GM12874 (cell line): ENCODE data around the gene VAMP5.

Experiments used
- TF ChIP-seq, protein P1 (sequence below): IDR thresholded peaks from 2 replicates; pipeline ENCODE4 v1.5.1; 2011; ENCODE audit warnings: low read depth, mild to moderate bottlenecking, control low read depth, low read length, moderate library complexity; ENCODE audit not compliant: insufficient read depth

The VAMP5 gene

DNA sequence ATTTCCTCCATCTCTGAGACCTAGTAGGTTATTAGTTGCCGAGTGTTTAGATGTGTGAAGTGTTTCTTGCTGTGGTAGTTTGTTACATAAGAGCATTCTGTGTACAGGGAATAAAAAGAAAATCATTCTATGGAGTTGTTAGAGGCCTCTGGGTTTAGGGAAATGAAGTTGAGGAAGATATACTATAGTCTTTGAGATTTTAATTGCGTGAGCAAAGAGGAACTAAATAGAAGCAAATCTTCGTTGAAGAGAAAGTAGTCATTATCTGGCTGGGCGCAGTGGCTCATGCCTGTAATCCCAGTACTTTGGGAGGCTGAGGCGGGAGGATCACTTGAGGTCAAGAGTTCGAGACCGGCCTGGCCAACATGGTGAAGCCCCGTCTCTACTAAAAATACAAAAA is 50.8 kb downstream of the VAMP5 start:
- TF ChIP-seq, protein P1, sequence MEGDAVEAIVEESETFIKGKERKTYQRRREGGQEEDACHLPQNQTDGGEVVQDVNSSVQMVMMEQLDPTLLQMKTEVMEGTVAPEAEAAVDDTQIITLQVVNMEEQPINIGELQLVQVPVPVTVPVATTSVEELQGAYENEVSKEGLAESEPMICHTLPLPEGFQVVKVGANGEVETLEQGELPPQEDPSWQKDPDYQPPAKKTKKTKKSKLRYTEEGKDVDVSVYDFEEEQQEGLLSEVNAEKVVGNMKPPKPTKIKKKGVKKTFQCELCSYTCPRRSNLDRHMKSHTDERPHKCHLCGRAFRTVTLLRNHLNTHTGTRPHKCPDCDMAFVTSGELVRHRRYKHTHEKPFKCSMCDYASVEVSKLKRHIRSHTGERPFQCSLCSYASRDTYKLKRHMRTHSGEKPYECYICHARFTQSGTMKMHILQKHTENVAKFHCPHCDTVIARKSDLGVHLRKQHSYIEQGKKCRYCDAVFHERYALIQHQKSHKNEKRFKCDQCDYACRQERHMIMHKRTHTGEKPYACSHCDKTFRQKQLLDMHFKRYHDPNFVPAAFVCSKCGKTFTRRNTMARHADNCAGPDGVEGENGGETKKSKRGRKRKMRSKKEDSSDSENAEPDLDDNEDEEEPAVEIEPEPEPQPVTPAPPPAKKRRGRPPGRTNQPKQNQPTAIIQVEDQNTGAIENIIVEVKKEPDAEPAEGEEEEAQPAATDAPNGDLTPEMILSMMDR = no peak

DNA sequence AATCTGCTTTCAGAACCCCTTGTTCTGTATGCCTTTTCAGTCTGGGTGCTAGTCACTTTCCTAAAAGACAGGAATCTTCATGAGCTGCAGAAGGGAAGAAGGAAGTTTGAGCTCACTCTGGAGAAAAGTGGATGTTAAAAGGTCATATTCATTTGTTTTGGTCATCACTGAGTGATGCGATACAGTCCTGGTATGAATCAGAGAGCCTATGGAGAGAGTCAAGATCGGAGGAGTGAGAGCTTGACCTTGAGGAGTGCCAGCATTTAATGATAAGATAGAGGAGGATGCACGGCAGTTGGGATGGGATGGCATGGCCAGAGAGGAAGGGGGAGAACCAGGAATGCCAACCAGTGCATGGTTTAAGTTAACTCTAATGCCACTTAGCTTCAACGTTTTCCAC is 51.4 kb downstream of the VAMP5 start:
- TF ChIP-seq, protein P1 = no peak

DNA sequence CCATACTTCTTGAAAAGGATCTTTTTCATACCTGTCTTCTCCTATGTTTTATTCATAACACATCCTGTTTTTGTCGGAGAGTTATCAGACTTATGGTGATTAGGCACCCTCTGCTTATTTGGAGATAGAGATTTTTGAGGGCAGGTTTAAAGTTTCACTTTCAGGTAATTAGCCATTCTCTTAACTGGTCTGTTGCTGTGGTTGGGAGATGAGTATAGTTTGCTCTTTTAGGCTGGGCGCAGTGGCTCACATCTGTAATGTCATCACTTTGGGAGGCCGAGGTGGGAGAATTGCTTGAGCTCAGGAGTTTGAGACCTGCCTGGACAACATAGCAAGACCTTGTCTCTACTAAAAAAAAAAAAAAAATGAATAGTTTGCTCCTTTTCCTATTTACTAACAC is 58.5 kb downstream of the VAMP5 start:
- TF ChIP-seq, protein P1 = no peak
